ENCODE data around the gene ALB. TPM values are rescaled to one million over a fixed set of nuclear protein-coding genes. Genes with fewer than 3 reads are reported as not detected.

The ALB gene
- total and polyA plus RNA-seq, 4 donors = 0.07 to 32.8 (median 4.4) TPM

- Histone ChIP-seq H3K27me3 (ENCODE audit: control insufficient read depth in 3 of 3, insufficient read depth in 3 of 3, low read length in 2 of 3) (no peaks in the 10 kb centered on the region), H3K4me3 (no peak overlapping the region), H3K9ac (ENCODE audit: insufficient read depth in 1 of 2, low read length in 2 of 2) (no peak overlapping the region), H3K27ac (ENCODE audit: low read depth in 1 of 2, low read length in 1 of 2) (no peak overlapping the region), H3K4me1 (ENCODE audit: control insufficient read depth in 5 of 5, insufficient read depth in 5 of 5, low read length in 5 of 5) (no peaks in the 10 kb centered on the region), H3K9me3 (ENCODE audit: control insufficient read depth in 4 of 4, insufficient read depth in 3 of 4, low read length in 3 of 4) (no peaks in the 10 kb centered on the region), H3K36me3 (ENCODE audit: control insufficient read depth in 4 of 4, insufficient read depth in 4 of 4, low read length in 4 of 4) (no peaks in the 10 kb centered on the region)
- TF ChIP-seq CTCF (IDR thresholded peaks at IDR 0.05; ENCODE audit: control extremely low read depth, extremely low read depth) = no peak
- no peak for ATAC-seq (ENCODE audit: insufficient read depth, low FRiP score)
- no peak for DNase-seq
- 69 to 83% methylated on average over 4 of the region's 4 CpGs for WGBS, 2 donors
Measured at GRCh38 chr4:73422458-73422752, 18.3 kb downstream of the ALB start.

GRCh38 chr4:73423184-73423583 is 19.1 kb downstream of the ALB start:
- DNase-seq (no peak), ATAC-seq (ENCODE audit: insufficient read depth, low FRiP score) (no peak)
- Histone ChIP-seq H3K27ac (ENCODE audit: low read depth in 1 of 2, low read length in 1 of 2) (no peak overlapping the region), H3K9ac (ENCODE audit: insufficient read depth in 1 of 2, low read length in 2 of 2) (no peak overlapping the region), H3K27me3 (ENCODE audit: control insufficient read depth in 3 of 3, insufficient read depth in 3 of 3, low read length in 2 of 3) (no peaks in the 10 kb centered on the region), H3K4me3 (no peak overlapping the region), H3K36me3 (ENCODE audit: control insufficient read depth in 4 of 4, insufficient read depth in 4 of 4, low read length in 4 of 4) (no peaks in the 10 kb centered on the region), H3K9me3 (ENCODE audit: control insufficient read depth in 4 of 4, insufficient read depth in 3 of 4, low read length in 3 of 4) (no peaks in the 10 kb centered on the region), H3K4me1 (ENCODE audit: control insufficient read depth in 5 of 5, insufficient read depth in 5 of 5, low read length in 5 of 5) (peaks cover 0 to 1% (median 0%) of the 10 kb centered on the region in 5 donors)
- no peak for TF ChIP-seq CTCF (IDR thresholded peaks at IDR 0.05; ENCODE audit: control extremely low read depth, extremely low read depth)

- ATAC-seq (ENCODE audit: insufficient read depth, low FRiP score) (no peak), DNase-seq (no peak)
- no peak overlapping the region for H3K9ac ChIP-seq (ENCODE audit: insufficient read depth in 1 of 2, low read length in 2 of 2)
- TF ChIP-seq CTCF (IDR thresholded peaks at IDR 0.05; ENCODE audit: control extremely low read depth, extremely low read depth) = no peak
- H3K27me3 ChIP-seq (ENCODE audit: control insufficient read depth in 3 of 3, insufficient read depth in 3 of 3, low read length in 2 of 3) = no peaks in the 10 kb centered on the region
- peaks cover 0 to 21% (median 0%) of the 10 kb centered on the region in 5 donors for H3K4me1 ChIP-seq (ENCODE audit: control insufficient read depth in 5 of 5, insufficient read depth in 5 of 5, low read length in 5 of 5)
- no peaks in the 10 kb centered on the region for H3K36me3 ChIP-seq (ENCODE audit: control insufficient read depth in 4 of 4, insufficient read depth in 4 of 4, low read length in 4 of 4)
- H3K9me3 ChIP-seq (ENCODE audit: control insufficient read depth in 4 of 4, insufficient read depth in 3 of 4, low read length in 3 of 4) = no peaks in the 10 kb centered on the region
- 69 to 88% methylated on average over 3 of the region's 3 CpGs for WGBS, 2 donors
- no peak overlapping the region for H3K27ac ChIP-seq (ENCODE audit: low read depth in 1 of 2, low read length in 1 of 2)
- H3K4me3 ChIP-seq = no peak overlapping the region
Measured at GRCh38 chr4:73426666-73427065, 22.6 kb downstream of the ALB start.

GRCh38 chr4:73429118-73429517 is 25.0 kb downstream of the ALB start:
- Histone ChIP-seq H3K27me3 (ENCODE audit: control insufficient read depth in 3 of 3, insufficient read depth in 3 of 3, low read length in 2 of 3) (no peaks in the 10 kb centered on the region), H3K9ac (ENCODE audit: insufficient read depth in 1 of 2, low read length in 2 of 2) (no peak overlapping the region), H3K4me1 (ENCODE audit: control insufficient read depth in 5 of 5, insufficient read depth in 5 of 5, low read length in 5 of 5) (peaks cover 0 to 21% (median 0%) of the 10 kb centered on the region in 5 donors), H3K36me3 (ENCODE audit: control insufficient read depth in 4 of 4, insufficient read depth in 4 of 4, low read length in 4 of 4) (no peaks in the 10 kb centered on the region), H3K27ac (ENCODE audit: low read depth in 1 of 2, low read length in 1 of 2) (no peak overlapping the region), H3K4me3 (no peak overlapping the region), H3K9me3 (ENCODE audit: control insufficient read depth in 4 of 4, insufficient read depth in 3 of 4, low read length in 3 of 4) (no peaks in the 10 kb centered on the region)
- DNase-seq (peak in 1 of 3 donors; percentile 33), ATAC-seq (ENCODE audit: insufficient read depth, low FRiP score) (no peak)
- 67 to 90% methylated on average over 2 of the region's 2 CpGs for WGBS, 2 donors
- TF ChIP-seq CTCF (IDR thresholded peaks at IDR 0.05; ENCODE audit: control extremely low read depth, extremely low read depth) = no peak
